Measurements from ENCODE around the gene SLC19A1. TPM values are rescaled to one million over a fixed set of nuclear protein-coding genes. Genes with fewer than 3 reads are reported as not detected.

The SLC19A1 gene
- total RNA-seq, 1 experiment from 2014 or later: 8.3 TPM

DNA sequence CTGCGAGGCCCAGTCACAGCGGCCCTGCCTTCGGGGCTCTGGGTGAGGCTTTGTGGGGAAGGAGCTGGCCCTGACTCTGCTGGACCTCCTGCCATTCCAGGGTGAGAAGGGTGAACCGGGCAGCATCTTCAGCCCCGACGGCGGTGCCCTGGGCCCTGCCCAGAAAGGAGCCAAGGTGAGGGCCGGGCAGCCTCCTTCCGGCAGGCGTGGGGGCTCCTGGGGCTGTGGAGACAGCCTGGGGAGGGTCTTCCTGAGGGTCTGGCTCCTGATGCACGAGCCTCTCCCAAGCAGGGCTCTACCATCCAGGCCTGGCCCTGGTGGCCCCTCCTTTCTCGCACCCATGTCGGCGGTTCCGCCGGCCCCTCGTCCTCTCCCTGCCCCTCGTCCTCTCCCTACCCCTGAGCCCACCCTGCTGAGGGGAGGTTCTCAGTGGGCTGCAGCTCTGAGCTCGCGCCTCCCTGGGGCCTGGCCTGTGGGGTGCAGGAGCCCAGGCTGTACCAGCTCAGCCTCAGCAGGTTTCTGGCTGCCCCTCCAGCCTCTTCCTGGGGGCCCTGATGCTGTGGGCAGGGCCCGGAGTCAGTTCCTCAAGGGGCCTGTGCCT lies 48.7 kb downstream of the SLC19A1 start:
- no peak for DNase-seq (ENCODE audit: low read depth)

- DNase-seq (ENCODE audit: low read depth): no peak
Observed at GRCh38 chr21:45492765-45493164, 49.5 kb downstream of the SLC19A1 start.

- DNase-seq (ENCODE audit: low read depth): no peak
Observed at GRCh38 chr21:45491623-45492022, 50.6 kb downstream of the SLC19A1 start.

DNA sequence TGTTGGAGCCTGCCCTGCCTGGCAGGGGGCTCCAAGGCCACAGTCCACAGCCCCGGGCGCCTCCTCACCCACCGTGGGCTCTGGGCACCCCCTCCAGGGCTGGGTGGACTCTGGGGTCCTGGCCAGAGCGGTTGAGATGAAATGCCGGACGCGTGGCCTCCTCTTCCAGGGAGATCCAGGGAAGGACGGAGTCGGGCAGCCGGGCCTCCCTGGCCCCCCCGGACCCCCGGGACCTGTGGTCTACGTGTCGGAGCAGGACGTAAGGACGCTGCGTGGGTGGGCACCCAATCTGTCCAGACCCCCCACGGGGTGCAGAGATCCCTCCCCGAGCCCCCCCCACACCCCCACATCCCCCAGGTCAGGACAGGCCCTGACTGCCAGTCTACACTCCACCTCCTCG lies 51.2 kb downstream of the SLC19A1 start:
- no peak for DNase-seq (ENCODE audit: low read depth)

GRCh38 chr21:45490049-45490731 lies 52.0 kb downstream of the SLC19A1 start:
- no peak for DNase-seq (ENCODE audit: low read depth)

DNA sequence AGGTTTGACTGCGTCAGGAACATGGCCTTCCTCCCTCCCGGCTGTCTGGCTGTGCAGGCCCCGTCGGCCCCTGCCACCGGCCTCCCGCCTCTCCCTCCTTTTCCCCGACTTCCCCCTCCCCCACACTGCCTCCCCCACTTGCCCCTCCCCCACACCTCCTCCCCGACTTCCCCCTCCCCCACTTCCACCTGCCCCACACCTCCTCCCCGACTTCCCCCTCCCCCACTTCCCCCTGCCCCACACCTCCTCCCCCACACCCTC lies 52.6 kb downstream of the SLC19A1 start:
- no peak for DNase-seq (ENCODE audit: low read depth)

- DNase-seq (ENCODE audit: low read depth): no peak
Observed at GRCh38 chr21:45488931-45489721, 53.1 kb downstream of the SLC19A1 start.

GRCh38 chr21:45487891-45488600 lies 54.2 kb downstream of the SLC19A1 start:
- no peak for DNase-seq (ENCODE audit: low read depth)

DNA sequence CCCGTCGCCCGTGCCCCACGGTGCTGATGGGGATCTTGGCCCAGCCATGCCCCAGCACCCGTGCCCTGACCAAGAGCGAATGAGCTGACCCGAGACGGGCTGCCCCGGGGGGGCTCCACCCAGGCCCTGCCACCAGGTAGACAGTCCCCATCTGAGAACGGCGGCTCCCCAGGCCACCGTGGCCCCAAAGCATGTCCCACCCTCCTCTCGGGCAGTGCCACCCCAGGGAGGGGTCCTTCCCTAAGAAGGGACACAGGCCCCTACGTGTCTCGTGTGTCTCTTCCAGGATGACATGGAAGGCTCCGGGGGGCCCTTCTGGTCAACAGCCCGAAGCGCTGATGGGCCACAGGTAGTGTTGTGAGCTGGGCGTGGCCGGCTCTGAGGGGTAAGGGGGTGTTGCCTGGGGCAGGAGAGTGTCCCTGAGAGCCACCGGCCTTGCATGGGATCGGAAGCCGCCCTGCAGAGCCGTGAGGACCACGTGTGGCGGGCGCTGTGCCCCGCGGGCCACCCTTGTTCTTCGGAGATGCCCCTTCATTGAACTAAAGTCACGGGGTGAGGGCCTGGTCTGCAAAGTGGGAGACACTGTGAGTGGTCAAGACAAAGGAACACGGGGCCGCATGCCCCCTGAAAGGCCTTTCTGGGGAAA lies 55.0 kb downstream of the SLC19A1 start:
- no peak for DNase-seq (ENCODE audit: low read depth)

DNA sequence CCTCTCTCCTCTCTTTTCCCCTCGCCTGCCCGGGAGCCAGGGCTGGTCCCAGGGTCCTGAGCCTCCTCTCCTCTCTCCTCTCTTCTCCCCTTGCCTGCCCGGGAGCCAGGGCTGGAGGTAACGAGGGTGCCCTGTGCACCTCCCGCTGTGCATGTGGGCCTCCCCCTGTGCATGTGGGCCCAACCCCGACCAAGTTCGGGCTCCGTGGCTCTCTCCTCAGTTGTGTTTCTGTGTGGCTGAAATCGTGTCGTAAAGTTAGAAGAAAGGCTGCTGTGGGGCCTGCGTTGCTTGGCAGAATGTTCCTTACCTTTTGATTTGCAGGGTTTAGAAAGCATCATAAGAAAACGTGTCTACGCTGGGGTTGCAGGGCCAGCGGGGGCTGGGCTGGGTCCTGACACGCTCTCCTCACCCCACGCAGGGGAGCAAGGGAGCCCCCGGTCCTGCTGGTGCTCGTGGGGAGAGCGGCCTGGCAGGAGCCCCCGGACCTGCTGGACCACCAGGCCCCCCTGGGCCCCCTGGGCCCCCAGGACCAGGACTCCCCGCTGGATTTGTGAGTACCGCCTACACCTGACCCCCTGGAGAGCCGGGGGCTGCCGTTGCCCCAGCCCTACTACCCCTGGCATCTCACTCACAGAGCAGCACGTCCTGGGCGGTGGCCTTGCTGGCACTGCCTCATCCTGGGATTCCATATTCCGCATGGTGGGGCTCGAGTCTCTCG lies 55.6 kb downstream of the SLC19A1 start:
- no peak for DNase-seq (ENCODE audit: low read depth)

DNA sequence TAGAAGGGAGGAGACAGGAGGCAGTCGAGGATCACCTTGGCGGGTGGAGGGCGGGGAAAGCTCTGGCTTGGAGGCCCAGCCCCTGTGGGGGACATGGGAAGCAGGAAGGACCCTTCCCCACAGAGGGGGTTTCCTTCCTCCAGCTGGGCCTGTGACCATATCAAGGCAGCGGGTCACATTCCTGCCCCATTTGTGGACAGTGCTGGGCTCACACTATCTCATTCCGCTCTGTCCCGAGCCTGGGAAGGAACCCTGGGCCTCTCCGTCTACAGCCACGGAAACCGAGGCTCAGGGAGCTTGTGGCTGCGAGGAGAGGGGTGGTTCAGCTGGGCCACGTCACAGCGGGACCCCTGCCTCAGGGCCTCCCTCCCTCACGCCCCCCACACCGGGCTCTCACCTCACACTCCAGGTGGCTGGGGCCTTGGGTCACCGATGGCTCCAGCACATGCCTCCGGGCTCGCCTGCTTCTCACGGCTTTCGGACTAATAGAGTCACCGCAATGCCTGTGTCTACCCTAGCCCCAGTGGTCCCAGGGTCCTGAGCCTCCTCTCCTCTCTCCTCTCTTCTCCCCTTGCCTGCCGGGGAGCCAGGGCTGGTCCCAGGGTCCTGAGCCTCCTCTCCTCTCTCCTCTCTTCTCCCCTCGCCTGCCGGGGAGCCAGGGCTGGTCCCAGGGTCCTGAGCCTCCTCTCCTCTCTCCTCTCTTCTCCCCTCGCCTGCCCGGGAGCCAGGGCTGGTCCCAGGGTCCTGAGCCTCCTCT lies 56.4 kb downstream of the SLC19A1 start:
- DNase-seq (ENCODE audit: low read depth): no peak

- DNase-seq (ENCODE audit: low read depth): no peak
Observed at GRCh38 chr21:45484318-45484717, 57.9 kb downstream of the SLC19A1 start.

GRCh38 chr21:45482899-45483821 lies 59.1 kb downstream of the SLC19A1 start:
- DNase-seq (ENCODE audit: low read depth): no peak

DNA sequence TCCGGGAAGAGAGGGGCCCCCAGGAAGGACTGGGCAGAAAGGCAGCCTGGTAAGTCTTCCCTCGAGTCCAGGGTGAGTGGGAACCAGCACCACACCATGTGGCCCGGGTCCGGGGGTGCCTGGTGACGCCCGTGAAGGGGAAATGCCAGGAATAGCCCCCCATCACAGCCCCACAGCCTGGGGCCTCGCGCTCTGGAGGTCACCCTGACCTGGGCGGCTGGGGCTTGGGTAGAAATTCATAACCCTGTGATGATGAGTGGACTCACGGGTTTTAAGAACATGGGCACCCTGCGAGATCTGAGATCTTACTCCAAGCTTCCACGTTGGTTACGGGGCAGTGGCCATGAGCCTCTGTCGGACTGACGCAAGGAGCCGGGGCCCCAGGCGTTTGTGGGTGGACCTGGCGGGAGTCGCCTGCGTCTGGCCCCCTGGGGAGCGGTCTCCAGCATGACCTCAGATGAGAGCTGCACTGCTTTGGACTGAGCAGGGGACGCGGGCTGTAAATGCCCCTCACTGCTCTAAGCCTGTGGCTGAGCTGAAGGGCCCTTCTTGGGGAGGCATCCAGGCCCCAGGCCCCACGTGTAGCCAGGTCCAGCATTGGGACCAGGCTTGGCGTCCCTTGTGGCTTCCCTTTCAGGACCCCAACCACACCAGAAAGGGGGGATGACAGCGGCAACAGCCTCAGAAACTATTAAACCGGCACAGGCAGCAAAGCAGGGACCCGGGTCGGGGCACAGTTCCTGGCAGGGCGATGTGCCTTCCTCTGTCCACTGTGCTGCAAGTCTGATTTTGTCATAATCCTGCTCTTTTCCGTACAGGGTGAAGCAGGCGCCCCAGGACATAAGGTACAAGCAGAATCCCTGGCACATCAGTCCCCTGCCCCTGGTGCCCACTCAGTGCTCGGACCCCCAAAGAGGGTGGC lies 60.0 kb downstream of the SLC19A1 start:
- DNase-seq (ENCODE audit: low read depth): no peak

DNA sequence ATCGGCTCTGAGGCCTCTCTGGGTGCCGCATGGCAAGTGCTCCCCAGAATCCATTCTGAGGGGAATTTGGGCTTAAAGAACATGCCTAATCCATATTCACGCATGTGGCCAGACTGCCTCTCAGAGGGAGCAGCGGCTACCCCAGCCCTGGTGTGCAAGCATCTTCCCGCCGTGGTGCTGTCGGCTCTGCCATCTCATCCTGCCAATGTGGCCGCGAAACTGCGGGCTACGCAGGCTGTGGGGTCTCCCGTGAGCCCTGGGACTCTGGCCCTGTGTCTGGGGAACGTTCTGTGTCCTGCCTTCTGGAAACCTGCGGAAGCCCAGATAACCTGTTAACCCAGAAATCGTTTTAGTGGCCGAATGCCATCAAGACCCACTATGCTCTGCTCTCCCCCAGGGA lies 60.7 kb downstream of the SLC19A1 start:
- no peak for DNase-seq (ENCODE audit: low read depth)

- DNase-seq (ENCODE audit: low read depth): no peak
Observed at GRCh38 chr21:45480701-45481500, 61.3 kb downstream of the SLC19A1 start.
